ENCODE data around the gene PITPNC1.
"Not testable (repeated sequence)": the region's sequence is repeated elsewhere in the genome, so short reads cannot be mapped to it uniquely, and the experiment has no call there.

The PITPNC1 gene

GRCh38 chr17:67557921-67558320 lies 180.8 kb downstream of the PITPNC1 start:
- DNase-seq, result no peak

GRCh38 chr17:67558740-67559380 lies 181.8 kb downstream of the PITPNC1 start:
- no peak for DNase-seq

- no peak for DNase-seq
Observed at GRCh38 chr17:67559381-67559966, 182.4 kb downstream of the PITPNC1 start.

GRCh38 chr17:67562005-67562404 lies 184.9 kb downstream of the PITPNC1 start:
- no peak for DNase-seq

GRCh38 chr17:67563692-67564228 lies 186.7 kb downstream of the PITPNC1 start:
- DNase-seq, result no peak

- DNase-seq, result no peak
Observed at GRCh38 chr17:67565068-67565467, 188.0 kb downstream of the PITPNC1 start.

GRCh38 chr17:67566656-67567055 lies 189.6 kb downstream of the PITPNC1 start:
- DNase-seq, result no peak

- no peak for DNase-seq
Observed at GRCh38 chr17:67569015-67569451, 192.0 kb downstream of the PITPNC1 start.

- DNase-seq, result no peak
Observed at GRCh38 chr17:67569873-67570272, 192.8 kb downstream of the PITPNC1 start.

- no peak for DNase-seq
Observed at GRCh38 chr17:67570797-67571196, 193.7 kb downstream of the PITPNC1 start.

- DNase-seq, result no peak
Observed at GRCh38 chr17:67571478-67571877, 194.4 kb downstream of the PITPNC1 start.

GRCh38 chr17:67573987-67574657 lies 197.0 kb downstream of the PITPNC1 start:
- no peak for DNase-seq

- no peak for DNase-seq
Observed at GRCh38 chr17:67574658-67575293, 197.7 kb downstream of the PITPNC1 start.

- DNase-seq, result no peak
Observed at GRCh38 chr17:67575325-67575724, 198.2 kb downstream of the PITPNC1 start.

GRCh38 chr17:67576471-67577115 lies 199.5 kb downstream of the PITPNC1 start:
- no peak for DNase-seq

- DNase-seq, result no peak
Observed at GRCh38 chr17:67577429-67578141, 200.5 kb downstream of the PITPNC1 start.

- DNase-seq, result no peak
Observed at GRCh38 chr17:67578142-67578457, 201.0 kb downstream of the PITPNC1 start.

- not testable (repeated sequence) for DNase-seq
Observed at GRCh38 chr17:67578679-67579405, 201.8 kb downstream of the PITPNC1 start.

GRCh38 chr17:67582673-67583081 lies 205.6 kb downstream of the PITPNC1 start:
- no peak for DNase-seq

- no peak for DNase-seq
Observed at GRCh38 chr17:67585077-67585602, 208.1 kb downstream of the PITPNC1 start.

- DNase-seq, result no peak
Observed at GRCh38 chr17:67588326-67588725, 211.2 kb downstream of the PITPNC1 start.
